HG03060 (cell line): ENCODE measurements around the gene SLC26A6.

ENCODE experiments used
- ATAC-seq: cut with Tn5 transposase; IDR thresholded peaks from one replicate; pipeline ENCODE4 v1.9.1; 2021; ENCODE audit warnings: low read depth, moderate number of reproducible peaks; ENCODE audit not compliant: unreplicated experiment

The SLC26A6 gene

GRCh38 chr3:48601622-48601994, 33.7 kb downstream of the SLC26A6 start:
- no peak for ATAC-seq

DNA sequence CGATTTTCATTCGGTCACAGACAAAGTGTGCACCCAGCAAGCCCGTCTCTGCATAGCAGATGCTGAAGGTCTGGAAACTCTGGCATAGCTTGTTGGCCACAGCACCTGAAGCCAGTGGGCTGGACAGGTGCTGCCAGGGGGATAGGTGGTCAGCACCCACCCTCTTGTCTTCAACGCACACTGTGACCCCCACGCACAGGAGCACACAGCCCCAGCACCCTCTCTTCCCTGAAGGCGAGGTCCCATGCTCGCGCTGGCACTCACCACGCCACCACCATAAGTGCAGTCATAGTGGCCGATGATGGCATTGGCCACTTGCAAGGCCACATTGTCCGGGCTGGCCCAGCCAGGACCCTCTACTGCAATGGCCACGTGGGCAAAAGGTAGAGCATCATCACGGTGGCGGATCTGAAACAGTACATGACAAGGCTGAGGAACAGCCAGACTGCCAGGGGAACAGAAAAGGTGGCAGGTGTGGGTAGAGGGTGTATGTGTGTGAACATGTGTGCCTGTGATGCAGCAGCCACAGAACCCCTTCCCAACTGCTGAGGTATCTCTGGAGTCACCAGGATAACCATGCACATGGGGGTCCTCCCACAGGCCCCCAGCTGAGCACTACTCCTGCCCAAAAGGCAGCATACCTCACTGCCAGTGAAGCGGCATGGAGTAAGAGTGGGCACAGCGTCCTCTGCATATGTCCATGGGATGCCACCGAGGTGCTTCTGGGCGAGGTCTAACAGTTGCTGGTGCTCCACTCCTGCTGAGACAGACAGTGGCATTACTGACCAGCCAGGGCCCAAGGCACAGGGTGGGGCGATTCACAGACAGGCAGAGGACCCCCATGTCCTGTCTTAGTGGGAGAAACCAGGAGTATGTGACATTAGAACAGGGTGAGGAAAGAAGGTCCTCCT, 34.3 kb downstream of the SLC26A6 start:
- ATAC-seq = no peak

DNA sequence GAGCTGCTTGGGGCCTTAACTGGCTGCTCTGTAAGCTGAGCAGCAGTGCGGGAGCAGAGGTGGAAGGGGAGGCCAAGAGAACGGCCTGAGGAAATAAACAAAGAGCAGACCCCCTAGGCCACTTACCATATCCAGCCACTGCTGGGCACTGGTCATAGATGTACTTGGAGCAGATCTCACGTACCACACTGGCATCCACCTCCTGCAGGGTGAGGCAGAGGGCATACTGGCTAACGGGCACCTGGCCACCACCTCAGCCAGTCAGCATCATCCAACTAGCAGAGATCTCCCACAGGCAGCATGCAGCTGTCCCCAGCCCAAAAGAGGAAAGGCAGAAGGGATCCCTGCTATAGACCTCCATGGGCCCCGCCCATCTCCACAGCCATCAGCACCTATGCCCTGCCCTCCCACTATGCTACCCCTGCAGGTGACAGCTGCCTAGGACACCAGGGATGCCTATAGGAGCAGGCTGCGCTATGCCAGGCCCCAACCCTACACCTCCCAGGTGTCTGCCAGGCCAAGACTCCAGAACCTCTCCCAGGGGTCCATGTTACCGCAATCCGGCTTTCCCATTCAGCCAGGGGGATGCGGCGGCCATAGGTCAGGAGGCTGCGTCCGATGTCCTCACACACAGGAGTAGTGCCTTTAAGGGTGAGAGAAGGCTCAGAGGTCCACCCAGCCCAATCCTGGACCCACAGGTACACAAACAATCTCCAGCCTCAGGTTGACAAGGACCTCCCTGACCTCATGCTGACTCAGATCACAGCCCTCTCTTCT, 35.6 kb downstream of the SLC26A6 start:
- ATAC-seq = no peak

DNA sequence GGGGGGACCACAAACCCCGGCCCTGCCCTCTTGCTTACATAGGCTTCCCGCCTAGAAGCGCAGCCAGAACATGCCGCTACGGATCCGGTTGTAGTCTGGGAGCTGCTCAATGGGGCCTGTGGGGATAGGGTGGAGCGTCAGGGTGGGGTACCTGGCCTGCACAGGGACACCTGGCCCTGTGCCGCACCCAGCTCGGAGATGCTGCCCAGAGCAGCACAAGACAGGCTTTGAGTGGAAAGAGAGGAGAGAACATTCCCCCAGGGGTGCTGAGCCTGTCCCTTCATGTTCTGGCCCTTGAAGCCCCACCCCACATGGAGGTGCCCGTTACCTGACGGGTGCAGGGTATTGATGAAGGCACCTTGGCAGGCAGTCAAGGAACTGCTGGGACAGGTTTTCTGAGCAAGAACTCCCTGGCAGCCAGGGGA, 36.2 kb downstream of the SLC26A6 start:
- ATAC-seq = no peak

GRCh38 chr3:48598323-48599076, 36.8 kb downstream of the SLC26A6 start:
- no peak for ATAC-seq

GRCh38 chr3:48597408-48597800, 37.9 kb downstream of the SLC26A6 start:
- no peak for ATAC-seq

- no peak for ATAC-seq
These were observed 38.4 kb downstream of the SLC26A6 start for GRCh38 chr3:48596676-48597407.

GRCh38 chr3:48596157-48596556, 39.1 kb downstream of the SLC26A6 start:
- ATAC-seq = no peak

- ATAC-seq = no peak
These were observed 39.6 kb downstream of the SLC26A6 start for GRCh38 chr3:48595526-48596121.

GRCh38 chr3:48595075-48595525, 40.2 kb downstream of the SLC26A6 start, which contains the start of gene COL7A1:
COL7A1 (minus strand) TSS chr3:48595329; CDS start chr3:48595159, 170 bp downstream.
- no peak for ATAC-seq

DNA sequence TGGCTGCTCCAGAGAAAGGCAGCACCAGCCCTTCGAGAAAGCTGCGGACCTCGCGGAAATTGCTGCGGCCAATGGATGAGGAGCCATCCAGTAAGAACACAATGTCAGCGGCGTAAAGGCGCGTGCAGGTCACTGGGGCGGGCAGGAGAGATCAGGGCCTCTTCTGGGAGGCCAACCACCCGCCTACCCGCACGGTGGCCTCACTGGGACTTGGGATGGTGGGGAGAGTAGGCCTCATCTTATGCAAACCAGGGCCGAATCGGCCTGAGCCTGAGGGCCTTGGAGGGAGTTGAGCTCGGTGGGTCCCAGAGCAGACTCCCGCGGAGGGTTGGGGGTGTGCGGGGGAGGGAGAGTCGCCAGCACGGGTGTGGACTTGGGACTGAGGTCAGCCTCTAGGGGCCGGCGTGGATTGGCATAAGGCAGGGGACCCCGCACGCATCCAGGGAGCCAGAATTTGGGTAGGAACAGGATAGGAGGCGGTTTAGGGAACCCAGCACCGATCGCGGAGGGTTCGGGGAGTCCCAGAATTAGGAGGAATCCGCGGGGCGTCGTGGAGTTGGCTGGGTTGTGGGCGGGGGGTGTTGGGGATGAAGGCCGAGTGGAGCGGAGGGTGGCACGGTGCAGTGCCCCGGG, 40.7 kb downstream of the SLC26A6 start:
- ATAC-seq = no peak

DNA sequence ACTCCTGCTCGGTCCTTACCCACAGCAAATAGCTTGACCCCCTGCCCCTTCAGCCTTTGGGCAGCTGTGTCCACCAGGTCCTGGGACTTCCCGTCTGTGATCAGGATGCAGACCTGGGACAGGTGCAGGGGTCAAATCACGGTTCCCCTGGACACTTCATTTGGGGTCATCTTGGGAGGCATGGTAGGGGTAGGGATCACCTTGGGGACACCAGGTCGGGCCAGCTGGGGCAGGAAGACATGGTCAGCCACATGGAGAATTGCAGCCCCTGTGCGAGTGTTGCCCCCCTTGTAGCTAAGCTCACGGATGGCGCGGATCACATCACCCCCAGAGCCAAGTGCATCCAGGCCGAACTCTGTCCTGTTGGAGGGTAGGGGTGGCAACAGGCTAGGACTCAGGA, 41.9 kb downstream of the SLC26A6 start:
- ATAC-seq = no peak

DNA sequence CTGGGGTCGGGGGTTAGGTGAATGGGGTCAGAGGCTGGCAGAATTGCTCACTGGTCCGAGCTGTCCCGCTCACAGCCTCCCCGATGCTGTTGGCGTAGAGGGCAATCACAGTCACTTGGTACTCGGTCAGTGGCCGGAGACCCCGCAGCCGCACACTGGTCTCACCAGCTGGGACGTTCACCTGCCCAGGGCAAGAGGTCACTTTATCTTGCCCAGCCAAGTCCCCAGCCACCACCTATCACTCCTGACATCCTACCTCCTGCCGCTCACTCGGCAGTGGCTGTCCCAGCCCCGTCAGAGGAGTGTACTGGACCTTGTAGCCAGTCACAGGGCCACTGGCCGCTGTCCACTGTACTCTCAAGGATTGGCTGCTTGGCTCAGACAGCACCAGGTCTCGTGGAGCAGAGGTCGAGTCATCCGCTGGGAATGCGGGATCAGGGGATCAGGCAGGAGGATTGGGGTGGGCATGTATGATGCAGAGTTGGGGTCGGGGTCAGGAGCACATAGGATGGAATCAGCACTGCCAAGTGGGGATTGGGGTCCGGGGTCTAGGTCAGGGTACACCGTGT, 42.7 kb downstream of the SLC26A6 start:
- no peak for ATAC-seq

- no peak for ATAC-seq
These were observed 43.3 kb downstream of the SLC26A6 start for GRCh38 chr3:48591886-48592518.

DNA sequence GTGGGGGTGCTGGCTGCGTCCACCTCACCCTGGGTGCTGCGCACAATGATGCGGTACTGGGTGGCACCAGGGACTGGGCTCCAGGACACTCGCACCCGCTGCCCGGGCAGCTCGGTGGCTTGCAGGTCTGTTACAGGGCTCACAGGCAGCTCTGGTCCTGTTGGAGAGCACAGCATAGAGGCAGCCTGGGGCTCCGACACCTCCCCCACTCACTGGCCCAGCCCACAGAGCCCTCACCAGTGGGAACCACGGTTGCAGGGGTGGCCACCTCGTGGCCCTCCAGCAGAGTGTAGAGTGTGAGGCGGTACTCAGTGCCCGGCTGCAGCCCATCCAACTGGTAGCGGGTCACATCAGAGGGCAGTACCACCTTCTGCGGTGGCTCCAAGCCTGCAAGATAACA, 43.8 kb downstream of the SLC26A6 start:
- no peak for ATAC-seq

DNA sequence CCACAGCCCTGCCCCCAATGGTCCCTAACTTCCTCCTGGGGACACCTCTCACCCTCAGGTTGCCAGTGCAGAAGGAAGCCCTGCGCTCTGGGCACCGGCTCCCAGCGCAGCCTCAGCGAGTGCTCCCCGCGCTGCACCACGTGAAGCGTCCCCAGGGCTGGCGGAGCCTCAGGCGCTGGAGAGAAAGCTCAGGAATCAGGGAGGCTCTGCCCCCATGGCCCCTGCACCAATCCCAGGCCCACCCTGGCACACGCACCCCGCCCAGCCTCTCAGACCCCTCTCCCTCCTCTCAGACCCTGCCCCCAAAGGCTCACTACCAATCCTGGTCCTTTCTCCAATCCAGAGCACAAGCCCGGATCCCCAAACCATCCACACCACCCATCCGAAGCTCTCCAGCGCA, 47.0 kb downstream of the SLC26A6 start:
- ATAC-seq = no peak

- no peak for ATAC-seq
These were observed 47.6 kb downstream of the SLC26A6 start for GRCh38 chr3:48587686-48588085.

GRCh38 chr3:48585411-48585810, 49.9 kb downstream of the SLC26A6 start:
- ATAC-seq = no peak
